Activated CD4-positive, alpha-beta T cell treated with anti-CD3 and anti-CD28 coated beads, Interleukin-2, amount 50 U/mL, for 24 hours (primary cell): ENCODE data around the gene SERPIND1.

Experiments
- DNase-seq, 2 donors: peaks; one replicate each; pipeline ENCODE4 v3.0.0-alpha.2; 2020; ENCODE audit warnings: low read depth in 1 of 2, low spot score in 1 of 2

The SERPIND1 gene

DNA sequence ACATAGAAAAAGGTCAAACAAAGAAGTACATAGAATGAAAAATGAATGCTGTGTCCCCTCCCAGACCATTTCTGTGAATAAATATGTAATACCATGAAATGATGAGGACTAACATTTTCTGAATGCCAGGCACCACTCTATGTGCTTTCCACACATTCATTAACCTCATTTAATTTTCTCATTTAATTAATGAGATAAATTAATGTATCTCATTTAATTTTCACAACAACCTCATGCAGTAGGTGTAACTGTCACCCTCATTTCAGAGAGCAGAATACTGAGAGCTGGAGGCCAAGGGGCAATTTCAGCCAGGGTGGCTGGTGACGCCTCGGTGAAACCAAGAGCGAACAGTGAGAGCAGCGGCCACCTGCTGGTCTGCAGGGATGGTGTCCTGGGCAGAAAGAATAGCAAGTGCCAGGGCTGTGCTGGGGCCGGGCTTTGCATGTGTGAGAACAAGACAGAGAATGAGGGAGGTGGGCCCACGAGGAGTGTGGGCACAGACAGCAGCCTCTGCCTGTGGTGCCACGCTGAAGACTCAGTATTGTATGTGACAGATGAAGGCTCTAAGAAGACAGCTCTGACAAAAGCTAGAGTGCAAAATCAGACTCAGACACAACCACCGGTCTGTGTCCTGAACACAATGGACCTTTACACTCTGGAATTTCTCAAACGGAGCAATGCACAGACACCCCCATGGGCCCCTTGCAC is 1.8 kb upstream of the SERPIND1 start:
- DNase-seq, result no peak

- DNase-seq, result no peak
Measured at GRCh38 chr22:20774882-20775281, 969 bp downstream of the SERPIND1 start.

GRCh38 chr22:20775342-20775895 is 1.5 kb downstream of the SERPIND1 start:
- no peak for DNase-seq

DNA sequence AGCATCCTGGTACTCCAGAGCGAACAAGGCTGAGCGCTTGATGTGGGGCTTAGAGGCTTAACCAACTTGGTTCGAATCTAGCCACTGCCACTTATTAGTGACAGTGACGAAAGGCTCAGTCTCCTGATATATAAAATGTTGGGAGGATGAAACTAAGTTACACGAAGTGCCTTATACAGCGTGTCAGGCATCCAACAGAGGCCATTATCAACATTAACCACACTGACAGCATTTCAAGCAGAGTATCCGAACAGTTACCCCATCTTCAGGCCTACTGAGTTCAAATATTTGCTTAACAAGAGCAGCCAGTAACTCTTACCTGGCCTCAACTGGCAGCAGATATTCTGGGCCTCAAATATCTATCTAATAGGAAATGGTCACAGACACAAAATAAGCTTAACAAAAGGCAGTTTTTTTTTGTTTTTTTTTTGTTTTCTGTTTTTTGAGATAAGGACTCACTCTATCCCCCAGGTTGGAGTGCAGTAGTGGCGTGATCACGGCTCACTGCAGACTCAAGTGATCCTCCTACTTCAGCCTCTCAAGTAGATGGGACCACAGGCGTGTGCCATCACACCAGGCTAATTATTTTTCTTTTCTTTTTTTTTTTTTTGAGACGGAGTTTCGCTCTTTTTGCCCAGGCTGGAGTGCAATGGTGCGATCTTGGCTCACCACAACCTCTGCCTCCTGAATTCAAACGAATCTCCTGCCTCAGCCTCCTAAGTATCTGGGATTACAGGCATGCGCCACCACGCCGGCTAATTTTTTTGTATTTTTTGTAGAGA is 2.9 kb downstream of the SERPIND1 start:
- DNase-seq, result no peak

DNA sequence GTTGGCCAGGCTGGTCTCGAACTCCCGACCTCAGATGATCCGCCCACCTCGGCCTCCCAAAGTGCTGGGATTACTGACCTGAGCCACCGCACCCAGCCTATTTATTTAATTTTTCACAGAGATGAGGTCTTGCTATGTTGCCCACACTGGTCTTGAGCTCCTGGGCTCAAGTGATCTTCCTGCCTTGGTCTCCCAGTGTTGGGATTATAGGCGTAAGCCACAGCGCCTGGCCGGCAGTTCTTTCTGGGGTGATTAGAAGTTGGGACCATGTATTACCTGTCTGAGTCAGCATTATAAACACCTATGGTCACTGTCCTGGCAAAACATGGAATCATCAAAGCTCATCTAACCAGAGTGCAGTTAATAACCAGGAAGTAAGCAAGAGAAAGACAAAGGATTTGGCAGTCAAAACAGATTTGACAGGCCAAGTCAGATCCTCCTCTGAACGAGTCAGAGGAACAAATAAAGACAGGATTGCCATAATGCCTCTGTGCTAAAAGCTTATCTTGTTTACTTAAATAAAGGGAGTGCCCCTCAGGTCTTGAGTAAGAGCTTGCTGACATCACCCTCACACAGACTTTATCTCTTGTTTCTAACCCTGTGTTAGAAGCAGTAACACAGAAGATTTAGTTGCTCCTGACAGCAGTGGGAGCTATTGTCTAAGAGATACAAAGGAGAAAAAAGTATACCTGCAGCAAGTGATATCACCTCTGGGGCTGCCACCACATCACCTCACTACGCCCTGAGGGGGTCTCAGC is 3.7 kb downstream of the SERPIND1 start:
- DNase-seq, result no peak

DNA sequence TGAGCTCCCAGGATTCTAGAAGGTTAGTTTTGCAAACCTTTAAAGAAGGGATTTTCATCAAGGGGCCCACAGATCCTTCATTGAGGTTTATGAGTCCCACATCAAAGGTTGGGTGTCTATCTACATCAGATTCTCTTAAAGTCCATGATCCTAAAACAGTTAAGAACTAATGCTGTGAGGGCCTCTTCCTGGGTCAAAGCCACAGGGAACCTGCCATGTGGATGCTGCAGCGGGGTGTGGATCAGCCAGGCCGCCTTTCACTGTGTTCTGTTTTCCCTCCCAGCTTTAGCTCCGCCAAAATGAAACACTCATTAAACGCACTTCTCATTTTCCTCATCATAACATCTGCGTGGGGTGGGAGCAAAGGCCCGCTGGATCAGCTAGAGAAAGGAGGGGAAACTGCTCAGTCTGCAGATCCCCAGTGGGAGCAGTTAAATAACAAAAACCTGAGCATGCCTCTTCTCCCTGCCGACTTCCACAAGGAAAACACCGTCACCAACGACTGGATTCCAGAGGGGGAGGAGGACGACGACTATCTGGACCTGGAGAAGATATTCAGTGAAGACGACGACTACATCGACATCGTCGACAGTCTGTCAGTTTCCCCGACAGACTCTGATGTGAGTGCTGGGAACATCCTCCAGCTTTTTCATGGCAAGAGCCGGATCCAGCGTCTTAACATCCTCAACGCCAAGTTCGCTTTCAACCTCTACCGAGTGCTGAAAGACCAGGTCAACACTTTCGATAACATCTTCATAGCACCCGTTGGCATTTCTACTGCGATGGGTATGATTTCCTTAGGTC is 5.3 kb downstream of the SERPIND1 start:
- DNase-seq, result no peak

- DNase-seq, result no peak
Measured at GRCh38 chr22:20779818-20780158, 5.9 kb downstream of the SERPIND1 start.

GRCh38 chr22:20781272-20781990 is 7.5 kb downstream of the SERPIND1 start:
- DNase-seq, result no peak

GRCh38 chr22:20782083-20782482 is 8.2 kb downstream of the SERPIND1 start:
- no peak for DNase-seq

GRCh38 chr22:20782596-20783299 is 8.8 kb downstream of the SERPIND1 start:
- no peak for DNase-seq

DNA sequence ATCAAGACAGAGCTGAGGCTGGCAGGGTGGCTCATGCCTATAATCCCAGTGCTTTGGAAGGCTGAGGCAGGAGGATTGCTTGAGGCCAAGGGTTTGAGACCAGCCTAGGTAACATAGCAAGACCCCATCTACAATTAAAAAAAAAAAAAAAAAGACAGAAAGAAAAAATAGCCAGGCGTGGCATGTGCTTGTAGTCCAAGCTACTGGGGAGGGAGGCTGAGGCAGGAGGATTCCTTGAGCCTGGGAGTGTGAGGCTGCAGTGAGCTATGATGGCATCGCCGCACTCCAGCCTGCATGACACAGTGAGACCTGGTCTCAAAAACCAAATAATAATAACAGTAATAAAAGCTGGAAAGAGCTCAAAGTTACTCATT is 9.4 kb downstream of the SERPIND1 start:
- DNase-seq, result no peak

- peak in 1 of 2 donors; percentile 38 for DNase-seq
Measured at GRCh38 chr22:20783844-20784723, 10.2 kb downstream of the SERPIND1 start.

GRCh38 chr22:20785415-20785814 is 11.5 kb downstream of the SERPIND1 start:
- no peak for DNase-seq

- DNase-seq, result no peak
Measured at GRCh38 chr22:20786048-20786447, 12.1 kb downstream of the SERPIND1 start.

DNA sequence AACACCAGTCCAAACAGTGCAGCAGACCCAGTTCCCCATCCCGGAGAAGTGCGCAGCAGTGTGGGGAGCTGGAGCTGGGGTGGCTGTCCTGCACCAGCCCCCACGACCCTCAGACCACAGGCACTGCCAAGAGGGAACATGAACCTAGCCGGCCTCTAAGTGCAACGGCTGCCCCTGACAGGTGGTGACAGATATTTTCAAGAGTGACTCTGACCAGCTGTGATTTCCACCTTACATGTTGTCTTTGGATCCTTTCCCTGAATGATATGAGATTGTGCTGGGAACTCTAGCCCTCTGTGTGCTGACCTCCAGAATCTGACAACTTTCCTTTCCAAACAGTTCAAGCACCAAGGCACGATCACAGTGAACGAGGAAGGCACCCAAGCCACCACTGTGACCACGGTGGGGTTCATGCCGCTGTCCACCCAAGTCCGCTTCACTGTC is 12.6 kb downstream of the SERPIND1 start:
- DNase-seq, result no peak

DNA sequence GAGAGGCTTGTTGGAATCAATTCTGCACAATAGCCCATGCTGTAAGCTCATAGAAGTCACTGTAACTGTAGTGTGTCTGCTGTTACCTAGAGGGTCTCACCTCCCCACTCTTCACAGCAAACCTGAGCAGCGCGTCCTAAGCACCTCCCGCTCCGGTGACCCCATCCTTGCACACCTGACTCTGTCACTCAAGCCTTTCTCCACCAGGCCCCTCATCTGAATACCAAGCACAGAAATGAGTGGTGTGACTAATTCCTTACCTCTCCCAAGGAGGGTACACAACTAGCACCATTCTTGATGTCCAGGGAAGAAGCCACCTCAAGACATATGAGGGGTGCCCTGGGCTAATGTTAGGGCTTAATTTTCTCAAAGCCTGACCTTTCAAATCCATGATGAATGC is 13.3 kb downstream of the SERPIND1 start:
- no peak for DNase-seq

- DNase-seq, result no peak
Measured at GRCh38 chr22:20787746-20788626, 14.1 kb downstream of the SERPIND1 start.
